Measurements from ENCODE around the gene SLC9A3. TPM values are rescaled to one million over a fixed set of nuclear protein-coding genes. Genes with fewer than 3 reads are reported as not detected.

The SLC9A3 gene
- total and polyA plus RNA-seq, 2 of the 13 experiments (the other 11 are each of a cell fraction or from before 2014, with no cell fraction given), result 1.5 to 1.8 TPM

- TF ChIP-seq PATZ1 (CRISPR knock-in tag; IDR thresholded peaks at IDR 0.05), result 0 out of 2 replicates have a peak, but pooled peaks have one; percentile 26
- peak; percentile 99 for TF ChIP-seq CREBL2 (CRISPR knock-in tag; IDR thresholded peaks at IDR 0.05; ENCODE audit: borderline replicate concordance)
- TF ChIP-seq SKIL (CRISPR knock-in tag; IDR thresholded peaks at IDR 0.05; ENCODE audit: borderline replicate concordance), result 0 out of 2 replicates have a peak, but pooled peaks have one; percentile 29
- peak; percentile 96 for TF ChIP-seq ZNF138 (CRISPR knock-in tag; IDR thresholded peaks at IDR 0.05; ENCODE audit: low read depth)
- TF ChIP-seq ZNF143 (CRISPR knock-in tag; IDR thresholded peaks at IDR 0.05), result no peak
- peak; percentile 98 for TF ChIP-seq ZSCAN21 (CRISPR knock-in tag; IDR thresholded peaks at IDR 0.05; ENCODE audit: borderline replicate concordance)
- TF ChIP-seq NKX3-1 (CRISPR knock-in tag; IDR thresholded peaks at IDR 0.05), result peak; percentile 97
- peak; percentile 99 for TF ChIP-seq ZNF547 (CRISPR knock-in tag; IDR thresholded peaks at IDR 0.05)
- TF ChIP-seq ZNF160 (CRISPR knock-in tag; IDR thresholded peaks at IDR 0.05), result peak; percentile 91
- TF ChIP-seq ZNF710 (CRISPR knock-in tag; IDR thresholded peaks at IDR 0.05; ENCODE audit: borderline replicate concordance), result 0 out of 2 replicates have a peak, but pooled peaks have one; percentile 34
- TF ChIP-seq TMF1 (CRISPR knock-in tag; IDR thresholded peaks at IDR 0.05; ENCODE audit: low read depth), result peak; percentile 98
- TF ChIP-seq FOXO1 (CRISPR knock-in tag; IDR thresholded peaks at IDR 0.05), result peak; percentile 65
- no peak for TF ChIP-seq CEBPG (CRISPR knock-in tag; IDR thresholded peaks at IDR 0.05)
- peak; percentile 78; the same call in 1 of the 2 replicates for TF ChIP-seq SAFB2 (CRISPR knock-in tag; IDR thresholded peaks at IDR 0.05; ENCODE audit: borderline replicate concordance, low read depth)
- peak; percentile 72; the same call in 1 of the 2 replicates for TF ChIP-seq ZNF276 (CRISPR knock-in tag; IDR thresholded peaks at IDR 0.05; ENCODE audit: low read depth)
- no peak for TF ChIP-seq HDAC6 (IDR thresholded peaks at IDR 0.05; ENCODE audit: low read depth, low read length)
- peak; percentile 99 for TF ChIP-seq ZIK1 (CRISPR knock-in tag; IDR thresholded peaks at IDR 0.05; ENCODE audit: borderline replicate concordance, low read depth)
- peak; percentile 96 for TF ChIP-seq CSRNP2 (CRISPR knock-in tag; conservative IDR thresholded peaks at IDR 0.05; ENCODE audit: low read depth)
Measured at GRCh38 chr5:472656-473550, 51.3 kb downstream of the SLC9A3 start (continued).

Data from HepG2 (cell line).